Measurements from ENCODE around the gene DLG5.

DLG5 gene

DNA sequence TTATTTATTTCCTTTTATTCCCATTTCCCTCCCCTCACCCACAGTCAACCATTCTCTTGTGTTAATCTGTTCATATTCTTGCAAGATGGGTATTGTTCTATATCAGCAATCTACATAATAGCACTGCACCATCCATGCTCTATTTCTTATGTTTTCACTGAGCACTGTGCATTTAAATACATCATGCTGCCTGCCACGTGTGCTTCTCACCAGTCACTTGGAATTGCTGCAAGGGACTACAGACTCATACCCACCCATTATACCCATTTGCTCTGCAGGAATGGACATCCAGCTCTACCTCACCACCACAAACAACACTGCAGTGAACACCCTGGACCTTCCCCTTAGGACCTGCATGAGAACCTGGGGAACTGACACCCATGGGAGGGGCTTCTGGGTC lies 20.8 kb downstream of the DLG5 start:
- DNase-seq (ENCODE audit: low spot score), result no peak
- TF ChIP-seq, protein P1, sequence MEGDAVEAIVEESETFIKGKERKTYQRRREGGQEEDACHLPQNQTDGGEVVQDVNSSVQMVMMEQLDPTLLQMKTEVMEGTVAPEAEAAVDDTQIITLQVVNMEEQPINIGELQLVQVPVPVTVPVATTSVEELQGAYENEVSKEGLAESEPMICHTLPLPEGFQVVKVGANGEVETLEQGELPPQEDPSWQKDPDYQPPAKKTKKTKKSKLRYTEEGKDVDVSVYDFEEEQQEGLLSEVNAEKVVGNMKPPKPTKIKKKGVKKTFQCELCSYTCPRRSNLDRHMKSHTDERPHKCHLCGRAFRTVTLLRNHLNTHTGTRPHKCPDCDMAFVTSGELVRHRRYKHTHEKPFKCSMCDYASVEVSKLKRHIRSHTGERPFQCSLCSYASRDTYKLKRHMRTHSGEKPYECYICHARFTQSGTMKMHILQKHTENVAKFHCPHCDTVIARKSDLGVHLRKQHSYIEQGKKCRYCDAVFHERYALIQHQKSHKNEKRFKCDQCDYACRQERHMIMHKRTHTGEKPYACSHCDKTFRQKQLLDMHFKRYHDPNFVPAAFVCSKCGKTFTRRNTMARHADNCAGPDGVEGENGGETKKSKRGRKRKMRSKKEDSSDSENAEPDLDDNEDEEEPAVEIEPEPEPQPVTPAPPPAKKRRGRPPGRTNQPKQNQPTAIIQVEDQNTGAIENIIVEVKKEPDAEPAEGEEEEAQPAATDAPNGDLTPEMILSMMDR (IDR thresholded peaks at IDR 0.05; ENCODE audit: extremely low read depth, missing control alignments), result no peak

DNA sequence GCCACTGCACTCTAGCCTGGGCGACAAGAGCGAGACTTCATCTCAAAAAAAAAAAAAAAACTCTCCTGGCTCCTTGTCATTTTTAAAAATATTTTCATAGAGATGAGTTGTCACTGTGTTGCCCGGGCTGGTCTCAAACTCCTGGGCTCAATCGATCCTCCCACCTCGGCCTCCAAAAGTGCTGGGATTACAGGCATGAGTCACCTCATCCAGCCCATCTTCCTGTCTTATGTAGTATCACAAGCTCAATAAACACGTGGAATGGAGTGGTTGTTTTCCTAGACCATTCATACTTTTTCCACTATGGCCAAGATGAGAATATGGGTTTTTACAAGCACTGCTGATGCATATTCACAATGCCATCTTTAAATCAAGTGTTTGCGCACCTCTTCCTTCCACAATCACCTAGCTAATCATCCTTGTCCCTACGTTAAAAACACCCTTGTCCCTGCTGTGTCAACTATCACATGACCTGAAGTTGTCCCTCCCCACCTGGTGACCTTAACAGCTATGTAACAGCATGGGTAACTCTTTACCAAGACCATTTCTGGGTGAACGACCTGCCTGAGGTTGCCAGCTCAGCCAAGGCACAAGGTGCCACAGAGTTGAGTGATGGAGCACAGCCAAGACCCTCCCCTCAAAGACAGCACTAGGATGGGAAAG lies 21.3 kb downstream of the DLG5 start:
- TF ChIP-seq, protein P1 (IDR thresholded peaks at IDR 0.05; ENCODE audit: extremely low read depth, missing control alignments), result no peak
- no peak for DNase-seq (ENCODE audit: low spot score)

DNA sequence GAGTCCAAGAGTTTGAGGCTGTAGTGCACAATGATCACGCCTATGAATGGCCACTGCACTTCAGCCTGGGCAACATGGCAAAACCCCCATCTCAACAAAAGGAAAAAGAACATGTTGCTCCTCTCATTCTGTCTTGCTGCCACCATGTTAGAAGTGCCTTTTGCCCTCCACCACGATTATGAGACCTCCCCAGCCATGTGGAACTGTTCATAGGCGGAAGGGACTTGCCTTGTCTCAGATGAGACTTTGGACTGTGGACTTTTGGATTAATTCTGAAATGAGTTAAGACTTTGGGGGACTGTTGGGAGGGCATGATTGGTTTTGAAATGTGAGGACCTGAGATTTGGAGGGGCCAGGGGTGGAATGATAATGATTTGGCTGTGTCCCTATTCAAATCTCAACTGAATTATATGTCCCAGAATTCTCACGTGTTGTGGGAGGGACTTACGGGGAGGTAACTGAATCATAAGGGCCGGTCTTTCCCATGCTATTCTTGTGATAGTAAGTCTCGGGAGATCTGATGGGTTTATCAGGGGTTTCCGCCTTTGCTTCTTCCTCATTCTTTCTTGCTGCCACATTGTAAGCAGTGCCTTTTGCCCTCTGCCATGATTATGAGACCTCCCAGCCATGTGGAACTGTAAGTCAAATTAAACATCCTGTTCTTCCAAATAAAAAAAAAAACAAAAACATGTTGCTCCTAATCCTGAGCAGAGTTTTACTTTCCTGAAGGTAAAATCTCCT lies 22.3 kb downstream of the DLG5 start:
- no peak for DNase-seq (ENCODE audit: low spot score)
- TF ChIP-seq, protein P1 (IDR thresholded peaks at IDR 0.05; ENCODE audit: extremely low read depth, missing control alignments), result no peak

DNA sequence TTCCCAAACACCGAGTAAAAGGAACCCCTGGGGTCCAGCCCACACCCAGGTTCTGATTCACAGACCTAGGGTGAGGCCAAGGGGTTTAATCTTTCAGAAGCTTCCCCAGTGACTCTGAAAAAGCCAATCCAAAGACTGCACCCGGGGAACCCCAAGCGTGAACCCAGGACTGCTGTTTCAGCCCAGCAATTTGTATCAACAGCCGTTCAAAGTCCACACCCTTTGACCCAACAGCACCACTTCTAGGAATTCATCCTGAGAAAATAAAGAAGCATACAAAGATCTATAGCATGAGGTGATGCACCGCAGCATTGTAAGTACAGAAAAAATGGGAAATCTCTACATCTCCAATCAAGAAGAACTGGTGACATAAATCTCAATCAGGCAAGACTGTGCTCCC lies 24.4 kb downstream of the DLG5 start:
- DNase-seq (ENCODE audit: low spot score), result no peak
- TF ChIP-seq, protein P1 (IDR thresholded peaks at IDR 0.05; ENCODE audit: extremely low read depth, missing control alignments), result no peak

DNA sequence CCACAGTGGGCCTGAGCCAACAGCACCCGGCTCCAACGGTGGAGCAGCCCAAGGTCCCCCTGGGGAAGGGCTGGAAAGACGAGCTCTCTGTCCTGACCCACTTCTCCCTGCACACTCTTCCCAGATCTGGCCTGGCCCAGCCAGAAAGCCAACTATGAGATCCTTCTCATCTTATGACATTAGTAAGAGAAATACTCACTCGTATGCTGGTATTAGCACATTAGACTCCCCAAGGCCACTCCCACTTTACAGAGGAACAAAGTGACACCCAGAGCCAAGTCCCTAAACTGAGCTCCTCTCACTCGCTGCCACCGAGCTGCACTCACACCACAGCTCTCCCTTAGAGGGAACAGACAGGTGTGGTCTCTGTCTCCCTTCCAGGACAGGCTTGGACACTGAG lies 24.8 kb downstream of the DLG5 start:
- TF ChIP-seq, protein P1 (IDR thresholded peaks at IDR 0.05; ENCODE audit: extremely low read depth, missing control alignments), result no peak
- DNase-seq (ENCODE audit: low spot score), result no peak

DNA sequence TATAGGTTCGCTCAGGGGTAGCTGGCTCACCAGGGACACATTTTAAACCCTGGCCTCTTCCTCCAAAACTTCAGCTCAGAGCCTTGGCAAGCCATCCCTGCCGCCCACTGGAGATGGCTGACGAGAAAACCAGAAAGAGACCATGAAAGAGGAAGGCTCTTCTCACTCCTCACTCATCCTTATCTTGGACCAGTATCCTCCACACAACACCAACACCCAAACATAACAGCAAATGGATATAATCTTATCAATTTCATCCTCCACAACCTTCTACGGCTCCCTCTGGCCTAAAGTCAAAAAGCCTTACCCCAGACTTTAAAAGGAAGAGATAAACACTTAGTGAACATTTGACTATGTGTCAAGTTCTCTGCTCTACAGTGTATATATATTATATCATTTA lies 26.9 kb downstream of the DLG5 start:
- TF ChIP-seq, protein P1 (IDR thresholded peaks at IDR 0.05; ENCODE audit: extremely low read depth, missing control alignments), result no peak
- no peak for DNase-seq (ENCODE audit: low spot score)

DNA sequence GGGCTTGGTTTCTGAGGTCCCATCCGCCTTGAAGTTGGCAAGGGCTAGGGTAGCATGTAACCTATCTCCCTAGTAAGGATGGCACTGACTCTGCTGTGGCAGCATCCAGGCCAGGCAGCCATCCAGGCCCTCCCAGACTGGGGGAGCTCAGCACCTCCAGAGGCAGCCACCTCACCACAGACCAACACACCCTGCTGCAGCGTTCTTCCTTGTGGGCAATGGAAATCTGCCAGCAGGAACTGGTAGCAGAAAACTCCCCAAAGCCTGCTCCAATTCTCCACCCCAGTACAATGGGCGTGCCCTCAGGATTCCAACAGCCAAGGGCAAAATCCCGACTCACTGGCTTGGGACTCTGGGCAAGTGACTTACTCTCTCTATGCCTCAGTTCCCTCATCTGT lies 27.5 kb downstream of the DLG5 start:
- TF ChIP-seq, protein P1 (IDR thresholded peaks at IDR 0.05; ENCODE audit: extremely low read depth, missing control alignments), result no peak
- DNase-seq (ENCODE audit: low spot score), result no peak
